ENCODE data around the gene C16orf46.

GRCh38 chr16:81096715-81097208 is 19.7 kb upstream of the C16orf46 start:
- TF ChIP-seq CTCF (conservative IDR thresholded peaks at IDR 0.05; ENCODE audit: low read depth, low read length) = no peak
- no peak for TF ChIP-seq BHLHE40 (IDR thresholded peaks at IDR 0.05; ENCODE audit: low read depth, low read length)
- no peak for TF ChIP-seq RAD21 (IDR thresholded peaks at IDR 0.05; ENCODE audit: low read length)
- no peak for TF ChIP-seq POLR2A (IDR thresholded peaks at IDR 0.05; ENCODE audit: low read depth, low read length)
- no peak for TF ChIP-seq NFE2L2 (IDR thresholded peaks at IDR 0.05; ENCODE audit: low read depth, low read length)
- no peak for TF ChIP-seq CHD1 (IDR thresholded peaks at IDR 0.05; ENCODE audit: low read depth, low read length)
- TF ChIP-seq, protein P1, sequence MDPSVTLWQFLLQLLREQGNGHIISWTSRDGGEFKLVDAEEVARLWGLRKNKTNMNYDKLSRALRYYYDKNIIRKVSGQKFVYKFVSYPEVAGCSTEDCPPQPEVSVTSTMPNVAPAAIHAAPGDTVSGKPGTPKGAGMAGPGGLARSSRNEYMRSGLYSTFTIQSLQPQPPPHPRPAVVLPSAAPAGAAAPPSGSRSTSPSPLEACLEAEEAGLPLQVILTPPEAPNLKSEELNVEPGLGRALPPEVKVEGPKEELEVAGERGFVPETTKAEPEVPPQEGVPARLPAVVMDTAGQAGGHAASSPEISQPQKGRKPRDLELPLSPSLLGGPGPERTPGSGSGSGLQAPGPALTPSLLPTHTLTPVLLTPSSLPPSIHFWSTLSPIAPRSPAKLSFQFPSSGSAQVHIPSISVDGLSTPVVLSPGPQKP (IDR thresholded peaks at IDR 0.05; ENCODE audit: borderline replicate concordance, low read depth, low read length) = no peak
- no peak for TF ChIP-seq RFX5 (IDR thresholded peaks at IDR 0.05; ENCODE audit: low read depth, low read length)
